Breast epithelium (tissue), 4 donors: ENCODE measurements around the gene DRP2. TPM values are rescaled to one million over a fixed set of nuclear protein-coding genes. Genes with fewer than 3 reads are reported as not detected.

Experiments
- DNase-seq, 2 donors: peaks; one replicate each; pipeline ENCODE4 v3.0.0-alpha.2; 2019; ENCODE audit warnings: low spot score in 2 of 2
- H3K27ac ChIP-seq, 2 donors: fragments of 200-600 bp; sonication (generic) in 1 of 2; one replicate each; pipeline ENCODE4 v1.5.1; 2016 to 2019; ENCODE audit warnings: mild to moderate bottlenecking in 1 of 2
- H3K27me3 ChIP-seq, 2 donors: fragments of 200-600 bp; sonication (generic) in 1 of 2; one replicate each; pipeline versions ENCODE4 v1.5.1 to v1.6.0; 2017 to 2019; ENCODE audit warnings: control low read depth in 1 of 2, mild to moderate bottlenecking in 1 of 2
- H3K36me3 ChIP-seq: fragments of 200-600 bp; one replicate; pipeline ENCODE4 v1.5.1; 2019
- H3K4me1 ChIP-seq, 2 donors: fragments of 200-600 bp; sonication (generic); one replicate each; pipeline ENCODE4 v1.5.1; 2016 to 2019; ENCODE audit warnings: control low read depth in 1 of 2
- H3K4me3 ChIP-seq, 3 donors: fragments of 200-600 bp; sonication (generic); 1 replicate in 2 of 3; 2 replicates in 1 of 3; pipeline ENCODE4 v1.5.1; 2016 to 2019; ENCODE audit warnings: mild to moderate bottlenecking in 3 of 3, moderate library complexity in 2 of 3
- H3K9me3 ChIP-seq, 2 donors: fragments of 200-600 bp; sonication (generic) in 1 of 2; one replicate each; pipeline ENCODE4 v1.5.1; 2016 to 2019; ENCODE audit warnings: control low read depth in 1 of 2
- CTCF ChIP-seq, 3 donors: fragments of 450-650 bp; IDR thresholded peaks; one replicate each; pipeline ENCODE4 v1.5.1; 2016 to 2017; ENCODE audit warnings: antibody characterized with exemption in 3 of 3, mild to moderate bottlenecking in 3 of 3, moderate library complexity in 3 of 3
- POLR2A ChIP-seq: fragments of 450-650 bp; IDR thresholded peaks from one replicate; pipeline ENCODE4 v1.6.1; 2016; ENCODE audit warnings: antibody characterized with exemption, mild to moderate bottlenecking, moderate library complexity
- POLR2AphosphoS5 ChIP-seq, 3 donors: sonication (generic); formaldehyde crosslinking; IDR thresholded peaks; one replicate each; pipeline ENCODE4 v1.6.1; 2017; ENCODE audit warnings: antibody characterized with exemption in 3 of 3
- intact Hi-C: fragments of 100-400 bp; cut with DNase I; formaldehyde crosslinking; loops from one replicate; pipeline ENCODE4 v1.15.1; 2023; ENCODE audit warnings: low total_unique reads
- total RNA-seq, 3 donors: library from RNA; depleted of rRNA; stranded (reverse); fragments of >200 nt; gene quantifications; one replicate each; pipeline ENCODE4 v1.1.0, GENCODE V29; 2016

DRP2 gene
- total RNA-seq, 3 donors from 2014 or later, result under 0.01 TPM

DNA sequence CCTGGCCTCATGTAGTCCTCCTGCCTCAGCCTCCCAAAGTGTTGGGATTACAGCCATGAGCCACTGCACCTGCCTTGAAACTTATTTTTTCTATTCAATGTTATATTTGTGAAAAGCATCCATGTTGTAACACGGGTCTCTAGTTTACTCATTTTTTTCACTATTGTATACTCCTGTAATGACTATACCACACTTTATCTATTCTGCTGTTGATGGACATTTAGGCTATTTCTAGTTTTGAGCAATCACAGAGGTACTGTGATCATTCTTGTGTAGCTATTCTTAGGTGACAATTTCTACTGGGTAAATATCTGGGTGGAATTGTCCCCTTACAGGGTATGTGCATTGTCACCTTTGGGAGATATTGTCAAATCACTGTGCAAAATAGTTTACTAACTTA lies 3.6 kb downstream of the DRP2 start:
- Histone ChIP-seq H3K27me3 (peaks cover 0 to 52% of the 10 kb centered on the region in 2 donors), H3K4me3 (no peak overlapping the region), H3K36me3 (no peaks in the 10 kb centered on the region), H3K4me1 (no peaks in the 10 kb centered on the region), H3K27ac (no peak overlapping the region), H3K9me3 (no peaks in the 10 kb centered on the region)
- TF ChIP-seq POLR2A (no peak), POLR2AphosphoS5 (IDR thresholded peaks at IDR 0.05) (no peak), CTCF (IDR thresholded peaks at IDR 0.05) (no peak)
- DNase-seq, result no peak
- intact Hi-C loops, result no loop called here

DNA sequence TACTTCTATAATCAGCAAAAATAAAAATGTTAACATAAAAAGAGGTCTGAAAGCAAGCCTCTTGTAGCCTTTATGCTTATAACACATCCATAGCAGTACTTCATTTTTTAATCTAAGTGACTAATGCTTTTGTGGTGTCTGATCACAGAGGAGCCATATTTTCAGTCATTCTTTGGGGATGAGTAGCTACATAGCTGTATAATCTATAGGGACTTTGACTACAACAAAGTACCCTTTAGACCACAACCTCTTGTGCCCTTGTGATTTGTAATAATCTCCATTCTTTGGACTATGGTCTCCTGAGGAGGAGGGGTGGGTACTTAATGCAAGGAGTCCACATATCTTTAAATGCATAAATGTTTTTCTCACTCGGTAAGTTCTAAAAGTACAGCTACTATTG lies 9.6 kb downstream of the DRP2 start:
- no peak for TF ChIP-seq POLR2A
- no peak for TF ChIP-seq POLR2AphosphoS5 (IDR thresholded peaks at IDR 0.05)
- TF ChIP-seq CTCF (IDR thresholded peaks at IDR 0.05), result no peak
- Histone ChIP-seq H3K4me3 (no peak overlapping the region), H3K36me3 (no peaks in the 10 kb centered on the region), H3K27ac (no peak overlapping the region), H3K4me1 (no peaks in the 10 kb centered on the region), H3K27me3 (peaks cover 0 to 64% of the 10 kb centered on the region in 2 donors), H3K9me3 (no peaks in the 10 kb centered on the region)
- intact Hi-C loops, result no loop called here
- no peak for DNase-seq

- intact Hi-C loops, result no loop called here
Measured at GRCh38 chrX:101230636-101231035, 11.1 kb downstream of the DRP2 start.

GRCh38 chrX:101231080-101231479 lies 11.5 kb downstream of the DRP2 start:
- TF ChIP-seq POLR2A (no peak), POLR2AphosphoS5 (IDR thresholded peaks at IDR 0.05) (no peak), CTCF (IDR thresholded peaks at IDR 0.05) (no peak)
- Histone ChIP-seq H3K27me3 (peaks cover 0 to 70% of the 10 kb centered on the region in 2 donors), H3K36me3 (no peaks in the 10 kb centered on the region), H3K4me3 (no peak overlapping the region), H3K4me1 (no peaks in the 10 kb centered on the region), H3K9me3 (no peaks in the 10 kb centered on the region), H3K27ac (no peak overlapping the region)
- no peak for DNase-seq
- intact Hi-C loops, result no loop called here

More at GRCh38 chrX:101230636-101231035, 11.1 kb downstream of the DRP2 start:
- no peak for TF ChIP-seq CTCF (IDR thresholded peaks at IDR 0.05)
- TF ChIP-seq POLR2AphosphoS5 (IDR thresholded peaks at IDR 0.05), result no peak
- no peak for TF ChIP-seq POLR2A
- no peaks in the 10 kb centered on the region for H3K36me3 ChIP-seq
- no peaks in the 10 kb centered on the region for H3K9me3 ChIP-seq
- H3K4me1 ChIP-seq, result no peaks in the 10 kb centered on the region
- no peak overlapping the region for H3K27ac ChIP-seq
- no peak overlapping the region for H3K4me3 ChIP-seq
- H3K27me3 ChIP-seq, result peaks cover 0 to 68% of the 10 kb centered on the region in 2 donors
- no peak for DNase-seq

DNA sequence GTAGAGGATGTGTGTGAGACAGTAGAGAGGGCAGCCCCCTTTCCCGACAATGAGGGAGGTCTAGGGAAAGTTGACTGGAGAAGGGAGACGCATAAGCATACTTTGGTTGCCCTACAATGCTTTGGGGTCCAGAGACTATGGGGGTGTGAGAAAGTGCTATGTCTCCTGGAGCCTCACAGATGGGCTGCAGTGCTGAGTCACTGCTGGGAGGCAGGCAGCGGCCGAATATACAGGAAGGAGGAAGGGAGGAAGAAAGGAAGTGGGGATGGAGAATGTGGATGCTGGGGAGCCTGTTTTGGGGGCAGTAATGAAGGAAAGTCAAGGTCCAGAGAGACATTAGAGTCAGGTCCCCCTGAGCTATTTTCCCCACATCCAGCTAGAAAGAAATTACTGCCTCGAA lies 12.7 kb downstream of the DRP2 start:
- Histone ChIP-seq H3K27ac (no peak overlapping the region), H3K27me3 (peaks cover 0 to 68% of the 10 kb centered on the region in 2 donors), H3K4me3 (no peak overlapping the region), H3K36me3 (no peaks in the 10 kb centered on the region), H3K9me3 (no peaks in the 10 kb centered on the region), H3K4me1 (no peaks in the 10 kb centered on the region)
- no peak for DNase-seq
- intact Hi-C loops, result no loop called here
- TF ChIP-seq CTCF (IDR thresholded peaks at IDR 0.05), result no peak
- TF ChIP-seq POLR2AphosphoS5 (IDR thresholded peaks at IDR 0.05), result no peak
- no peak for TF ChIP-seq POLR2A
